Measurements from ENCODE around the gene AURKAIP1.

- TF ChIP-seq POLR2A (IDR thresholded peaks at IDR 0.05; ENCODE audit: low read depth, low read length) (no peak), POLR2AphosphoS5 (IDR thresholded peaks at IDR 0.05; ENCODE audit: low read depth, low read length) (no peak), POU2F2 (IDR thresholded peaks at IDR 0.05; ENCODE audit: low read depth, low read length) (no peak), SPI1 (IDR thresholded peaks at IDR 0.05; ENCODE audit: low read depth, low read length) (no peak), TAF1 (IDR thresholded peaks at IDR 0.05; ENCODE audit: low read depth, low read length) (no peak), PAX5 (IDR thresholded peaks at IDR 0.05; ENCODE audit: insufficient read depth, low read length, severe bottlenecking) (no peak)
Measured at GRCh38 chr1:1330366-1331067, 44.5 kb downstream of the AURKAIP1 start.
